Measurements from ENCODE around the gene SSBP4. TPM values are rescaled to one million over a fixed set of nuclear protein-coding genes. Genes with fewer than 3 reads are reported as not detected.

The SSBP4 gene
- total RNA-seq, 1 donor, result 77.8 TPM

- Histone ChIP-seq H3K36me3 (ENCODE audit: insufficient read depth, low read length) (peaks cover 38% of the 10 kb centered on the region), H2AFZ (ENCODE audit: low read length) (no peak overlapping the region), H3K4me1 (ENCODE audit: insufficient read depth, low read length) (peaks cover 41% of the 10 kb centered on the region), H3K4me2 (ENCODE audit: insufficient read depth, low read length) (no peak overlapping the region), H3K27me3 (ENCODE audit: insufficient read depth, low read length) (no peaks in the 10 kb centered on the region), H3K27ac (ENCODE audit: low read depth, low read length) (peak overlapping the region; percentile 59), H4K20me1 (ENCODE audit: insufficient read depth, low read length) (peaks cover 81% of the 10 kb centered on the region), H3K79me2 (ENCODE audit: insufficient read depth, low read length) (peaks cover 62% of the 10 kb centered on the region), H3K4me3 (ENCODE audit: insufficient read depth, low read length) (no peak overlapping the region), H3K9me3 (ENCODE audit: low read depth, low read length) (no peaks in the 10 kb centered on the region)
- TF ChIP-seq CTCF (IDR thresholded peaks at IDR 0.05; ENCODE audit: extremely low read depth, low read depth, low read length), result no peak
- peak; percentile 98 for DNase-seq (ENCODE audit: insufficient read length, low spot score, missing footprints)
These were observed 45.4 kb downstream of the SSBP4 start for GRCh38 chr19:18464646-18465045.

GRCh38 chr19:18465214-18465963 lies 46.2 kb downstream of the SSBP4 start:
- H3K4me1 ChIP-seq (ENCODE audit: insufficient read depth, low read length), result peaks cover 34% of the 10 kb centered on the region
- no peak overlapping the region for H2AFZ ChIP-seq (ENCODE audit: low read length)
- H3K27me3 ChIP-seq (ENCODE audit: insufficient read depth, low read length), result no peaks in the 10 kb centered on the region
- no peaks in the 10 kb centered on the region for H3K9me3 ChIP-seq (ENCODE audit: low read depth, low read length)
- H3K4me2 ChIP-seq (ENCODE audit: insufficient read depth, low read length), result no peak overlapping the region
- no peak overlapping the region for H3K4me3 ChIP-seq (ENCODE audit: insufficient read depth, low read length)
- peaks cover 67% of the 10 kb centered on the region for H3K79me2 ChIP-seq (ENCODE audit: insufficient read depth, low read length)
- peaks cover 33% of the 10 kb centered on the region for H3K36me3 ChIP-seq (ENCODE audit: insufficient read depth, low read length)
- DNase-seq (ENCODE audit: insufficient read length, low spot score, missing footprints), result peak; percentile 22
- peaks cover 82% of the 10 kb centered on the region for H4K20me1 ChIP-seq (ENCODE audit: insufficient read depth, low read length)
- no peak for TF ChIP-seq CTCF (IDR thresholded peaks at IDR 0.05; ENCODE audit: extremely low read depth, low read depth, low read length)
- H3K27ac ChIP-seq (ENCODE audit: low read depth, low read length), result peak overlapping the region; percentile 59

- Histone ChIP-seq H4K20me1 (ENCODE audit: insufficient read depth, low read length) (peaks cover 81% of the 10 kb centered on the region), H3K4me2 (ENCODE audit: insufficient read depth, low read length) (no peak overlapping the region), H3K4me1 (ENCODE audit: insufficient read depth, low read length) (peaks cover 28% of the 10 kb centered on the region), H2AFZ (ENCODE audit: low read length) (no peak overlapping the region), H3K4me3 (ENCODE audit: insufficient read depth, low read length) (no peak overlapping the region), H3K27ac (ENCODE audit: low read depth, low read length) (no peak overlapping the region), H3K79me2 (ENCODE audit: insufficient read depth, low read length) (peaks cover 72% of the 10 kb centered on the region), H3K27me3 (ENCODE audit: insufficient read depth, low read length) (no peaks in the 10 kb centered on the region), H3K9me3 (ENCODE audit: low read depth, low read length) (no peaks in the 10 kb centered on the region), H3K36me3 (ENCODE audit: insufficient read depth, low read length) (peaks cover 32% of the 10 kb centered on the region)
- TF ChIP-seq CTCF (IDR thresholded peaks at IDR 0.05; ENCODE audit: extremely low read depth, low read depth, low read length), result no peak
- no peak for DNase-seq (ENCODE audit: insufficient read length, low spot score, missing footprints)
These were observed 46.8 kb downstream of the SSBP4 start for GRCh38 chr19:18465964-18466339.

- H4K20me1 ChIP-seq (ENCODE audit: insufficient read depth, low read length), result peaks cover 79% of the 10 kb centered on the region
These were observed 47.2 kb downstream of the SSBP4 start for GRCh38 chr19:18466354-18466753.

More at GRCh38 chr19:18466354-18466753, 47.2 kb downstream of the SSBP4 start:
- Histone ChIP-seq H3K27ac (ENCODE audit: low read depth, low read length) (no peak overlapping the region), H3K27me3 (ENCODE audit: insufficient read depth, low read length) (no peaks in the 10 kb centered on the region), H3K9me3 (ENCODE audit: low read depth, low read length) (no peaks in the 10 kb centered on the region), H3K4me3 (ENCODE audit: insufficient read depth, low read length) (no peak overlapping the region), H3K4me2 (ENCODE audit: insufficient read depth, low read length) (no peak overlapping the region), H2AFZ (ENCODE audit: low read length) (no peak overlapping the region), H3K79me2 (ENCODE audit: insufficient read depth, low read length) (peaks cover 72% of the 10 kb centered on the region), H3K4me1 (ENCODE audit: insufficient read depth, low read length) (peaks cover 27% of the 10 kb centered on the region), H3K36me3 (ENCODE audit: insufficient read depth, low read length) (peaks cover 28% of the 10 kb centered on the region)
- peak; percentile 13 for DNase-seq (ENCODE audit: insufficient read length, low spot score, missing footprints)
- no peak for TF ChIP-seq CTCF (IDR thresholded peaks at IDR 0.05; ENCODE audit: extremely low read depth, low read depth, low read length)
